UCSD-AML1 (cell line): ENCODE results near the gene SLC6A18.
"Not testable (repeated sequence)": the region's sequence is repeated elsewhere in the genome, so short reads cannot be mapped to it uniquely, and the experiment has no call there.

Experiments used
- DNase-seq: peaks from one replicate; lab custom pipeline; 2025; ENCODE audit not compliant: unreplicated experiment; lab: John Stamatoyannopoulos, UW

Gene SLC6A18

DNA sequence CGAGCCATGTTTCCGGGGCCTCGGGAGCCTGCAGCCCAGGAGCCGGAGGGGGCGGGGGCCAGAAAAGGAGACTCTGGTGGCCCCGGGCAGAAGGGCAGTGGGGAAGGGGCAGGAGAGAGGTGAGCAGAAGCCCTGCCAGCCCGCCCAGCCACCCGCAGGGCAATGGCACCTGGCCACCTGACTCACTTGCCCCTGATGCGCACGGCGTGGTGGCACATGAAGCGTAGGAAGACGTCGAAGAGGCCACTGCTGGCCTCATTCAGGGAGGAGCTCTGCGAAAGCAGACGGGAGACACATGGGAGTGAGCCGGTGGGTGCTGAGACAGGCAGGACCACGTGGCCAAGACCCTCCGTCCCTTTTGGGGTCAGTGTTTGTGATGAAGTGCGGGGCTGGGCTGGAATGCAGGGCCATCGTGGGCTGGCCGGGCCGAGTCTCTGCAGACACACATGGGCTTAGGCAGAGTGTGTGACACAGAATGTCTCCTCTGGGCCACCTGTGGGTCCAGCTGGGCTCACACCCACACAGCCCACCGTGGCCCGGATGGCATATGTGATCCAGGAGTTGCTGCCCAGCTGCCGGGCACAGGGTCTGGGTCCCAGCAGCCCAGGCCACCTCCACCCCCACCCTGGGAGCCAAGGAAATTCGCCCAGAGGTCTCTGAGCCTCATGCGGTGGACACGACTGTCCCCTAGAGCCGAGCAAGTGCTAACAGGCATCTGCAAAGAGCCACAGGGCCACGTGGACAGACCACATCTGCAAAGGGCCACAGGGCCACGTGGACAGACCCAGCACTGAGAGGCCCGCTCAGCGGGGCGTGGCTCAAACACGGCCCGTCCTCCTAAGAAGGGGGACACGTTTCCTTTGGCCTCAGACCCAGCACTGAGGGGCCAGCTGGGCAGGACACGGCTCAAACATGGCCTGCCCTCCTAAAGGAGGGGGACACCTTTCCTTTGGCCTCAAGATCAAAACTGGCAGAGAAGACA is 46.0 kb downstream of the SLC6A18 start:
- DNase-seq = no peak

DNA sequence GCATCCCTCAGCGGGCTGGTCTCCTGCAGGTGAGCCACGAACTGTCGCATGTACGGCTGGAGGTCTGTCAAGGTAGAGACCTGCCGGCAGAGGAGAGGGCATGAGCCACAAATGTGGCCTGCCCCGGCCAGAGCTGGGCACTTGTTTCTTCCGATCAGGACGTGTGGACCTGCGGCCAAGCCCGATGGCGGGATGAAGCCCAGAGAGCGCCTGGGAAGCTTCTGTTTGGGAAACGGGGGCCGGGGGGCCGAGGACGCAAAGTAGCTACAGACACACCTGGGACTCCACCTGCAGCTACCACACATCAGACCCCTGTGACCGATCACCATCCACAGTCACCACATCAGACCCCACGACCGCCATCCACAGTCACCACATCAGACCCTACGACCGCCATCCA is 47.0 kb downstream of the SLC6A18 start:
- DNase-seq = no peak

DNA sequence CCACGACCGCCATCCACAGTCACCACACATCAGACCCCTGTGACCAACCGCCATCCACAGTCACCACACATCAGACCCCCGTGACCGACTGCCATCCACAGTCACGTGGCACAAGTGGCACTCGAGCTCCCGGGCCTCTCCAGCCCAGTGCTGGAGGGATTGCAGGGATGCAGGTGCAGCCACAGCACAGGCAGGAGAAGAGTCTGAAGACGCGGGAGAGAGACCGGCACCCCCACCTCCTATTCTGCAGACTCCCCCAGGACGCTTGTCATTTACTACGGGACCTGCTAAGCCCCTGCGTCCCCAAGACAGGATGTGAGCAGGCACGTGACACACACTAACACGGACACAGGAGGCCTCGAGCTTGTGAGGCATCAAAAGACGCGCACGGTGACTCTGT is 48.6 kb downstream of the SLC6A18 start:
- no peak for DNase-seq

DNA sequence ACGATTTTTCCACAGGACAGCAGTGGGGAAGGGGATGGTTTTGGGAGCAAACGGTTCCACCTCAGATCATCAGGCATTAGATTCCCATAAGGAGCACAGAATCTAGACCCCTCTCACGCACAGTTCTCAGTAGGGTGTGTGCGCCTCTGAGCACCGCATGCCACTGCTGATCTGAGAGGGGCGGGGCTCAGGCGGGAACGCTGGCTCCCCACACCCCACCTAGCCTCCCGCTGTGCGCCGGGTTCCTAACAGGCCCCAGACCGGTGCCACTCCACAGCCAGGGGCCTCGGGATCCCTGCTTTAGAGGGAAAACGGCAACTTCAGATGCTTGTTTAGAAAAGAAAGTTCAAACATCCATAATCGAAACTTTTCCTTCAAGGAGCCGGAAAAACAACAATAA is 49.3 kb downstream of the SLC6A18 start:
- no peak for DNase-seq

DNA sequence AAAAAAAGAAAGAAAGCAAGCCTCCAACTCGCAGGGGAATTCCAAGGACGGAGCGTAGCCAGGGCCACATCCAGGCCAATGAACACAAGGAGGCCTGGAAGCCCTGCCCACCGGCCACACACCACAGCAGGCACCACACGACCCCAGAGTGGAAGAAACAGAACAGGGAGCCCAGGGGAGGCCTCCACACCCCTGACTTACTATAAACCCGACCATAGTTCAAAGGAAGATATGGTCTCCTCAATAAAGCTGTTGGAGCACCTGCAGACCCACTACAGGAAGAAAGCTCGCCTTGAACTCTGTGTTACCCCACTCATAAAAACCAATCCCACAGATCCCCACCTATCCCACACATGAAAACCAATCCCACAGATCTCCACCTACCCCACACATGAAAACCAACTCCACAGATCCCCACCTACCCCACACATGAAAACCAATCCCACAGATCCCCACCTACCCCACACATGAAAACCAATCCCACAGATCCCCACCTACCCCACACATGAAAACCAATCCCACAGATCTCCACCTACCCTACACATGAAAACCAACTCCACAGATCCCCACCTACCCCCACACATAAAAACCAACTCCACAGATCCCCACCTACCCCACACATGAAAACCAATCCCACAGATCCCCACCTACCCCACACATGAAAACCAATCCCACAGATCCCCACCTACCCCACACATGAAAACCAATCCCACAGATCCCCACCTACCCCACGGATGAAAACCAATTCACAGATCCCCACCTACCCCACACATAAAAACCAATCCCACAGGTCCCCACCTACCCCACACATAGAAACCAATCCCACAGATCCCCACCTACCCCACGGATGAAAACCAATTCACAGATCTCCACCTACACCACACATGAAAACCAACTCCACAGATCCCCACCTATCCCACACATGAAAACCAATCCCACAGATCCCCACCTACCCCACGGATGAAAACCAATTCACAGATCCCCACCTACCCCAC is 50.5 kb downstream of the SLC6A18 start:
- not testable (repeated sequence) for DNase-seq

DNA sequence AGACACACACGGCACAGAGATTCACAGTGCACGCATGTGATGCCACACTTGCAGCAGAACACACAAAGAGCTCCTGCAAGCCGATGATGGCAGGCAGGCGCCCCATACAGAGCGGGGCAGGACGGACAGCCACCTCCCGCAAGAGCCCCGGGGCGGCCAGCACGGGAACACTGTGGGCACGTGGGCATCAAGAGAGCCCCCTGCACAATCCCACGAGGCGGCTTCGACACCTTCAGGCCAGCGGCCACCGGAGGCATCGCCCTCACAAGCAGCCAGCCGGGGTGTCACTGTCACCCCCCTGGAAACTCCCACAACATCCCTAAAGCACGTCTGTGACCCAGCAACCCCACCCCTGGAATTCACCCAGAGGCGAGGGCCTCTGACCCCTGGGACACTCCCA is 51.7 kb downstream of the SLC6A18 start:
- no peak for DNase-seq

DNA sequence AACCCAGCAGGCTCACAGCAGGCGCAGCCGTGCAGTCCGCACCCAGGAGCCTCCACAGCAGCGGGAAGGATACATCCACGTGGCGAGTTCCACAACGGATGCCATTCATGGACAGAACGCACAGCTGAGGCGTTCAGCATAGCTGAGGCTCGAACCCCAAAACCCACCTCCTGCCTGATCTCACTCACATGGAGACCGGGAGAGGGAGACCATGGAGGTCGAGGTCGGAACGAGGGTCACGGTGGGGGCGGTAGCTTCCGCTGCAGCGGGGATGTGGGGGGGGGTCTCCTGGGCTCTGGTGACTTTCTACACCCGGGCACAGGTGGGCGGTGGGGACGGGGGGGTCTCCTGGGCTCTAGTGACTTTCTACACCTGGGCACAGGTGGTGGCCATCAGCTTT is 52.1 kb downstream of the SLC6A18 start:
- DNase-seq = no peak

DNA sequence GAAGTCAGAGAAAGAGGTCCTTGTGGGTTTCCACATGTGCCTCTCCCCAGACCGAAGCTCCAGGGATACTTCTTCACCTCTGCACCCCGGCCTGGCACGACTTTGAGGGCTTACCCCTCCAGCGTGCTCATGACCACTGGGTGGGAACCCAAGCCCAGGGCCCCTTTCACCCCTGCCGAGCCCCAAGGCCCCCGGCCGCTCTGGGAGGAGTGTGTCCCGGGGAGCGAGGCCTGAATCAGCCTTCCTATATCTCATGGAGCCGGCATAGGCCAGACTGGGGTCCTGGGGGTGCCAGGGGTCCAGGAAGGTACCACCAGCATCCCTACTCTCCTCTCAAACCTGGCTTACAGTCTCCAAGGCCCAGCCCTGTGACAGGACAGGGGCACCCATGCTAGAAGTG is 52.6 kb downstream of the SLC6A18 start:
- no peak for DNase-seq

DNA sequence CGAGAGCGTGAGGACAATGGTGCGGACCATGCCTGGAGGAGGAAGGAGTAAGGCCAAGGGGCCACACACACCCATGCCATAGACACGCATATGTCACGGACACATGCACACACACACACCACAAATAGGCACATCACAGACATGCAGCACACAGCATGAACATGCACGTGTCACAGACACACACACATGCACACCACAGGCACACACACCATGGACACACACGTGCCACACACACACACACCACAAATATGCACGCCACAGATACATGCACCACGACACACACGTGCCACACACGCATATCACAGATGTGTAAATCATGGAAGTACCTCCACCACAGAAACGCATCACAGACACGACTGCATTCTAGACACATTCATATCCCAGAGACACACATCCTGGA is 53.0 kb downstream of the SLC6A18 start:
- DNase-seq = no peak

DNA sequence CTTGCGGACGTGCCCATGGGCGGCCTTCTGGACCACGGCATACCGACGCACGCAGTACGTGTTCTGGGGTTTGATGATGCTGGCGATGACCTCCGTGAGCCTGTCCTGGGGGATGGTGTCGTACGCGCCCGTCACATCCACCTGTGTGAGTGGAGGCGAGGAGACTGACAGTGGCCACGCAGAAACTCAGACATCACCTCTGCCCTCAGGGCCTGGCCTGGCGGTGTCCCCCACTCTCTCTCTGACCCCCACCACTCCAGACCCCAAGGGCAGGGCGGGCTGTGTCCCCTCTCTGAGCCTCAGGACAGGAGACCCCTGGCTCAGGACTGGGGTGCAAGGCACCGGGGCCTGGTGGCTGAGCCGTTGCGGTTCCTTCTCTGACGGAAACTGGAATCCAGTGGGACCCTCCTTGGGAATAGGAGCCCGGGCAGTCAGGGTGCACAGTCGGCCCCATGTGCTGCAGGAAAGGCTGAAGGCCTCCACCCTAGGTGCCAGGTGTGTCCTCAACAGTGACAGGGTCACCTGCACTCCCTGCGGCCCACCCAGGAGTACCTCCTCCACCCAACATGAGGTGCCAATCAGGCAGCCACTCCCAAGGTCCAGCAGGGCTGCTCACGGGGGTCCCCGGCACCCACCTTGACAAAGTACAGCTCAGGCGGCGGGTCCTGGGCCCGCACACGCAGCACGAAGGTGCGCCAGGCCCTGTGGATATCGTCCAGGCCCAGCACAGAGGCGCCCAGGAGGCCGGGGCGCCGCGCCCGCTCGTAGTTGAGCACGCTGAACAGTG is 53.7 kb downstream of the SLC6A18 start:
- no peak for DNase-seq

DNA sequence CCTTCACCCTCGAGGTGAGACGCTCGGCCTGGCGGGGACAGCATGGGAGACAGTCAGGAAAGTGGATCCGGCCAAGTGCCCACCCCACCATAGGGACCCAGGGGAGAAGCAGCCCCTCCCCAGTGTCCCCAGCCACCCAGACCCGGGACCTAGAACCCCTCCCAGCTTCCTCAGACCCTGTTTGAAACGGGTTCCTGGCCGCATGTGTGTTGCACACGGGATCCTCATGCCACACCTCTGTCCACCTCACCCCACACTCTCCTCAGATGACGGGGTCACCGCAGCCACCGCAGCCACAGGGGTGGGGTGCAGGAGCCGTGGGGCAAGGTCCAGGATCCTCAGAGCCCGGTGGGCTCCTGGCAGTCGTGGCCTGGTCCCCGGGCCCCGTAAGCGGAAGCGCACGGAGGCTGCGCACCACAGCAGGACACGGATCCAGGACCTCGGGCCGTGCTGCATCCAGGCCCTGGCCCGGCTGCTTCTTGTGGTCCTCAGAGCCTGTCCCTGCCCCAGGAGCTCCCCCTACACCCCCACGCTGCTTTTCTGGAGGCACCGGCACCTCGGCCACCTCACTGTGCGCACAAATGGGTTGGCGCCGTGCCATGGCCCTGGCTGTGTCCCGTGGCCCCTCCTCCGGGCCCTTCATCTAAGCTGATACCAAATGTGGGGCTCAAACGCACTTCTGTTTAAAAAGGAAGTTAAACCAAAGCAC is 54.4 kb downstream of the SLC6A18 start:
- DNase-seq = no peak

DNA sequence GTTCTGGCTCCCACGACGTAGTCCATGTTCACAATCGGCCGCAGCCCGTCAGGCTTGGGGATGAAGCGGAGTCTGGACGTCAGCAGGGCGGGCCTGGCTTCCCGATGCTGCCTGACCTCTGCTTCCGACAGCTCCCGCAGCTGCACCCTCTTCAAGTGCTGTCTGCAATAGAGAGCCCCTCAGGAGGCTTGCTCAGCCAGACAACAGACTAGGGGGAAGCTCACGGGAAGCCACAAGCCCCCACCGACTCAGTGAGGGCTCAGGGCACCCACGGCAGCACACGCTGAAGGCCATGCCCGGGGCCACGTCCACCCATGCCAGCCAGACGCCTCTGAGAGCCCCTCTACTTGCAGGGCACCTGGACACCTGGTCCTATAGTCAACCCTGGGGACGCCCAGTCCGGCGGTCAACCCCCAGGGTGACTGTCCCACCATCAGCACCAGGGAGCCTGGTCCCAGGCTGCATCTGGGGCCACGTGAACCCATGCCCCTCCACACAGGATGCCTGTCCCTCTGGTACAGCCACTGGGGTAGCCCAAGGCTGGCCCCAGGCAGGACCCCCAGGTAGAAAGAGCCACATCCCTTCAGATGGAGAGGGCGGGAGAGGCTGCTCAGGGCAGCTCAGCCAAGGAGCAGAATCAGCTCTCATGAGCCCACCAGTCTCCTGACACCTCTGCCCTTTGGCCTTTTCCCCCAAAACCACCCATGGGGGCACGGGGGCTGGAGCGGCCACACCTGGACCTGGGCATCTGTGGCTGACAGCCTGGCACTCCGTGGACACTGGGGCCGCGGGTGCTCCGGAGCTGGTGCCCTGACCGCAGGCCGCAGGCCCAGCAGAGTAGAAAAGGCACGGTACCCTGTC is 55.2 kb downstream of the SLC6A18 start:
- DNase-seq = no peak

DNA sequence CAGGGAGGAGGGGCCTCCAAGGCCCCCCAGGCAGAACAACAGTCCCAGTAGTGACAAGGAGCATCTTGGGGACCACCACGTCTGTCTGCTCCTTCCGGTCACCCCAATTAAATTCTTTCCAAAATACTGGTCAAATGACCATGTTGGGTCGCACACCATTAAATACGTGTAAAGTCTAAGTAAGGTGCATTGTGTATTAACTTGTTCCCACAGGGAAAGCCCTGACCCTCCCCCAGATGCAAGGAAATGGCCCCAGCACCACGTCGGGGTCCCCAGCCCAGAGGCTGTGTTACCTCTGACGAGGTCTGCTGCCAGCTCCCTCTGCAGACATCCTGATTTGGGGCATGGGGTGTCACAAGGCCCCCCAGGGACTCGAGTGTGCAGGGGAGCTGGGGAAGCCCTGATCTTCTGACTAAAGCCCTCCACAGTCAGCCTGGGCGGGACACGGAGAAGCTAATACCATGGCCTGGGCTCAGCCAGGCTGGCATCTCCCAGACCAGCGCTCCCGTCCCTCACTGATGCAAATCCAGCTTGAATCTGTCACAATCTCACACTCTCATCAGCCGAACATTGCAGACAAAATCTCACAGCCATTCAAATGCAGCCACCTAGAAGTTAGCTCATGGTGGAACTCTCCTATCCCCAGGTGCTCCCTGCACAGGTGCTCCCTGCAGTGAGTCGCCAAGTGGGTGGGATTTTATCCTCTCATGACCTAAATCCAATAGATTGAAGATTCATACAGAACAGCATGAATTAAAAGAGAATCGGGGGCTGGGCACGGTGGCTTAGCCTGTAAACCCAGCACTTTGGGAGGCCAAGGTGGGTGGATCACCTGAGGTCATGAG is 56.1 kb downstream of the SLC6A18 start:
- no peak for DNase-seq

DNA sequence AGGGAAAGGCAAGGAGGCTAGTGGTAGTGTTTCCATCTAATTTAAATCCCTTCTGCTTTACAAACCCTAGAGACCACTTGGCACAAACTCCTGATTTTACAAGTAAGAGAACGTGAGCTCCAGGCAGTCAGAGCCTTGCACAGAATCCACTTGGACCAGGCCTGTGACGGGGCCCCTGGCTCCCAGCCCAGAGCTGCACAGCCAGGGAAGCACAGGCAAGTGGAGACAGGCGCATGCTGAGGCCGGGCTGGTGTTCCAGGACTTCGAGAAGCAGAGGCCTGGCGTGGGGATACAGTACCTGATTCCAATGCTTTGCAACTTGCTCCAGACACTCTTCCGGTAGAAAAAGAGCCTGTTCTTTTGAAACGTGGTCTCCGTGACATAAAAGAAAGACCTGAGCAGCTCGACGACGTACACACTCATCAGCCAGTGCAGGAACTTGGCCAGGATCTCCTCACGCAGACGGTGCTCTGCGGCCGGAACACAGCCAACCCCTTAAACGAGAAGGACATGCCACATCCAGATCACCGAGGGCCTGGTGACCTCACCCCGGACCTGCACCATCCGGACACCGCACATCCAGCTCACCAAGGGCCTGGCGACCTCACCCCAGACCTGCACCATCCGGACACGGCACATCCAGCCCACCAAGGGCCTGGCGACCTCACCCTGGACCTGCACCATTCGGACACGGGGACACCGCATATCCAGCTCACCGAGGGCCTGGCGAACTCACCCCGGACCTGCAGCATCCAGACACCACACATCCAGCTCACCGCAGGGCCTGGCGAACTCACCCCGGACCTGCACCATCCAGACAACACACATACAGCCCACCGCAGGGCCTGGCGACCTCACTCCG is 57.2 kb downstream of the SLC6A18 start:
- DNase-seq = no peak

DNA sequence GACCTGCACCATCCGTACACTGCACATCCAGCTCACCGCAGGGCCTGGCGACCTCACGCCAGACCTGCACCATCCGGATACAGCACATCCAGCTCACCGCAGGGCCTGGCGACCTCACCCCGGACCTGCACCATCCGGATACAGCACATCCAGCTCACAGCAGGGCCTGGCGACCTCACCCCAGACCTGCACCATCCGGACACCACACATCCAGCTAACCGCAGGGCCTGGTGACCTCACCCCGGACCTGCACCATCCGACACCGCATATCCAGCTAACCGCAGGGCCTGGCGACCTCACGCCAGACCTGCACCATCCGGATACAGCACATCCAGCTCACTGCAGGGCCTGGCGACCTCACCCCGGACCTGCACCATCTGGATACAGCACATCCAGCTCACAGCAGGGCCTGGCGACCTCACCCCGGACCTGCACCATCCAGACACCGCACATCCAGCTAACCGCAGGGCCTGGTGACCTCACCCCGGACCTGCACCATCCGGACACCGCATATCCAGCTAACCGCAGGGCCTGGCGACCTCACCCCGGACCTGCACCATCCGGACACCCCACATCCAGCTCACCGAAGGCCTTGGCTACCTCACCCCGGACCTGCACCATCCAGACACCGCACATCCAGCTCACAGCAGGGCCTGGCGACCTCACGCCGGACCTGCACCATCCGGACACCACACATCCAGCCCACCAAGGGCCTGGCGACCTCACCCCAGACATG is 58.0 kb downstream of the SLC6A18 start:
- not testable (repeated sequence) for DNase-seq

DNA sequence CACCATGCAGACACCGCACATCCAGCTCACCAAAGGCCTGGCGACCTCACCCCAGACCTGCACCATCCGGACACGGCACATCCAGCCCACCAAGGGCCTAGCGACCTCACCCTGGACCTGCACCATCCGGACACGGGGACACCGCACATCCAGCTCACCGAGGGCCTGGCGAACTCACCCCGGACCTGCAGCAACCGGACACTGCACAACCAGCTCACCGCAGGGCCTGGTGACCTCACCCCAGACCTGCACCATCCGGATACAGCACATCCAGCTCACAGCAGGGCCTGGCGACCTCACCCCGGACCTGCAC is 58.5 kb downstream of the SLC6A18 start:
- DNase-seq = not testable (repeated sequence)
